Measurements from ENCODE around the gene BAIAP2L2.

DNA sequence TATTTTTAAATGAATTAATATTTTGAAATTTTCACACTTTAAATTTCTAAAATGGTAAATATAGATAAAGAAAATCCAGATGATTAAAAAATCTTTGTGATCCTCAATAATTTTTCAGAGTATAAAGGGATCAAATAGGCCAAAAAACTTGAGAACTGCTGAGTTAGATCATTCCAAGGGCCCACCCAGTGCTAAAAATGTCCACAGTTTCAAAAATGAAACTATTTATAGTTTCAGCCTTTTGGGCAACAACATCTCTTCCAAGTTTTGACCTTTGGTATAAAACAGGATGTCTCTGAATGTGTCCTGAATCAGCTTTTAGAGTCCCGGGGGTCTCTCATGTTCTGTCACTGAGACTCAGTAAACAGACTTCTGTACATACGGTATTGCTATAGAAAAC is 20.9 kb upstream of the BAIAP2L2 start:
- TF ChIP-seq CTCF (IDR thresholded peaks at IDR 0.05; ENCODE audit: insufficient read depth, low read depth, low read length) (no peak), EZH2 (IDR thresholded peaks at IDR 0.05; ENCODE audit: insufficient read depth, low read length) (no peak)

Data from astrocyte (in vitro differentiated cells and primary cell).